GM13976 (cell line): ENCODE measurements around the gene ECI1.
"Not testable (repeated sequence)": the region's sequence is repeated elsewhere in the genome, so short reads cannot be mapped to it uniquely, and the experiment has no call there.

Experiments
- DNase-seq: peaks from one replicate; pipeline ENCODE4 v3.0.0; 2012; ENCODE audit warnings: low spot score
- in situ Hi-C: fragments of 300-500 bp; cut with MboI; formaldehyde crosslinking; loops from one replicate; pipeline ENCODE4 v1.12.0; 2022; ENCODE audit warnings: low sequenced_read_pairs, mixed read lengths, inconsistent platforms; ENCODE audit not compliant: unreplicated experiment
- TF ChIP-seq, protein P1 (sequence below): IDR thresholded peaks from 2 replicates; pipeline ENCODE4 v1.5.1; 2012; ENCODE audit warnings: borderline replicate concordance, mild to moderate bottlenecking; ENCODE audit not compliant: insufficient read depth; ENCODE audit errors: extremely low read depth, missing control alignments, control extremely low read depth

The ECI1 gene

GRCh38 chr16:2206780-2207433 is 44.5 kb downstream of the ECI1 start:
- TF ChIP-seq, protein P1, sequence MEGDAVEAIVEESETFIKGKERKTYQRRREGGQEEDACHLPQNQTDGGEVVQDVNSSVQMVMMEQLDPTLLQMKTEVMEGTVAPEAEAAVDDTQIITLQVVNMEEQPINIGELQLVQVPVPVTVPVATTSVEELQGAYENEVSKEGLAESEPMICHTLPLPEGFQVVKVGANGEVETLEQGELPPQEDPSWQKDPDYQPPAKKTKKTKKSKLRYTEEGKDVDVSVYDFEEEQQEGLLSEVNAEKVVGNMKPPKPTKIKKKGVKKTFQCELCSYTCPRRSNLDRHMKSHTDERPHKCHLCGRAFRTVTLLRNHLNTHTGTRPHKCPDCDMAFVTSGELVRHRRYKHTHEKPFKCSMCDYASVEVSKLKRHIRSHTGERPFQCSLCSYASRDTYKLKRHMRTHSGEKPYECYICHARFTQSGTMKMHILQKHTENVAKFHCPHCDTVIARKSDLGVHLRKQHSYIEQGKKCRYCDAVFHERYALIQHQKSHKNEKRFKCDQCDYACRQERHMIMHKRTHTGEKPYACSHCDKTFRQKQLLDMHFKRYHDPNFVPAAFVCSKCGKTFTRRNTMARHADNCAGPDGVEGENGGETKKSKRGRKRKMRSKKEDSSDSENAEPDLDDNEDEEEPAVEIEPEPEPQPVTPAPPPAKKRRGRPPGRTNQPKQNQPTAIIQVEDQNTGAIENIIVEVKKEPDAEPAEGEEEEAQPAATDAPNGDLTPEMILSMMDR, result no peak
- in situ Hi-C loops, result no loop called here

DNA sequence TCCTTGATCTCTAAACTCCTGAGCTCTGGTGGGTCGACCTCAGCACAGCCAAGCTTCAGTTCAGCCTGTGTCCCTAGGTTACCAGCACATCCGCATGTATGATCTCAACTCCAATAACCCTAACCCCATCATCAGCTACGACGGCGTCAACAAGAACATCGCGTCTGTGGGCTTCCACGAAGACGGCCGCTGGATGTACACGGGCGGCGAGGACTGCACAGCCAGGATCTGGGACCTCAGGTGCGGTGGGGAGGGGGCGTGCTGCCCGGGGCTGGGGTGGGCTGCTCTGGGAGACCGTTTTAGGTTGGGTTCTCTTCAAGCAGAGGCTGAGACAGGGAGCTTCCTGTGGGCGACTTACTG is 45.0 kb downstream of the ECI1 start:
- TF ChIP-seq, protein P1, result no peak
- DNase-seq, result no peak
- in situ Hi-C loops, result no loop called here

More at GRCh38 chr16:2206780-2207433, 44.5 kb downstream of the ECI1 start:
- DNase-seq, result no peak

DNA sequence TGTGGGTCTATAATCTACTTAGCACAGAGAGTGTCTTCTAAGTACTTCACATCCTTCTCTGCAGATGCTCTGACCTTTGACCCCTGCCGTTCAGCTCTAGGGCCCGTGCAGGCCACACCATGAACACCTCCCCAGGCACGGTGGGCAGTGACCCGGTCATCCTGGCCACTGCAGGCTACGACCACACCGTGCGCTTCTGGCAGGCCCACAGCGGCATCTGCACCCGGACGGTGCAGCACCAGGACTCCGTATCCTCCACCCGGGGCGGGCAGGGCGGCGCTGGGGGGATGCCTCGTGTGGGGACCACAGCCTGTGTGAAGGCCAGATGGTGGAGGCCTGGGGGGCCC is 45.4 kb downstream of the ECI1 start:
- no peak for DNase-seq
- TF ChIP-seq, protein P1, result no peak
- in situ Hi-C loops, result no loop called here

DNA sequence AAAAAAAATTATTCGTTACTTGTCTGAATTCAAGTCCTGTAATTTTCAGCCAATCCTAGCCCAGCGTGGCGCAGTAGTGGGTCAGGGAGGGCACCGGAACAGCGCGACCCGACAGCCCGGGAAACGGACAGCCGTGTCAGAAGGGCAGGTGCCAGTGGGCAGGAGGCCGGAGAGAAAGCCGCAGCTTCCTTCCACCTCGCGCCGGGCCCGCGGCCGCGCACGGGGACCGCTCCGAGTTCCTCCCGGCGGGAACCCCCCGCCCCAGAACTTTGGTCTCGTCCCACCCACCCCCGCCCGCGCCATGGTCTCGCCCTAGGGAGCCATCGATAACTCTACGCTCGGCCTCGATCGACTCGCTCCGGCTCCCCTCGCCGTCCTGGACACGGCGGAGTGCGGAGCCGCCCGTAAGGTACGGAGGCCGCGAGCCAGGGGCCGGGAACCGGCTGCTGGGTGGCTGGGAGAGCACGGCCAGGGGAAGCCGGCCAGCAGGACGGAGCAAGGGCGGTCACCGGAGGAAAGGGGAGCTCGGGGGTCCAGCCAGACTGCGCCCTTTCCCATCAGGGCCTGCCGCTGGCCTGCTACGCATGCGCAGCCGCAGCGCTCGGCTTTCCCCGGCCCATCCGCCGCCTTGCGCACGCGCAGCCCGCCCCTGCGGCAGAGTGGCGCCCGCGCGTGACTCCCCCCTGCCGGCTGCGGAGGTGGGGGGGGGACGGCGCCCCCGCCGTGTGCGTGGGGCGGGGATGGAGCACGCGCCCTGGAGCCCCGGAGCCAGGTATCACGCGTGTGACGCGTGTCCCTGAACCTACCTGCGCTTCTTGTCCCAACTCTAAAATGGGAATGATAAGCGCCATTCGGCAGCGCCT is 46.1 kb downstream of the ECI1 start, which contains the start of gene MLST8:
TSS of gene MLST8 (plus strand) at position 351 of the 863 bp plus-strand sequence. CDS start 632 bp downstream, outside the sequence.
- TF ChIP-seq, protein P1, result no peak
- in situ Hi-C loops, result no loop called here
- DNase-seq, result peak; percentile 99

GRCh38 chr16:2204416-2205103 is 46.8 kb downstream of the ECI1 start:
- TF ChIP-seq, protein P1, result no peak
- DNase-seq, result no peak
- in situ Hi-C loops, result no loop called here

DNA sequence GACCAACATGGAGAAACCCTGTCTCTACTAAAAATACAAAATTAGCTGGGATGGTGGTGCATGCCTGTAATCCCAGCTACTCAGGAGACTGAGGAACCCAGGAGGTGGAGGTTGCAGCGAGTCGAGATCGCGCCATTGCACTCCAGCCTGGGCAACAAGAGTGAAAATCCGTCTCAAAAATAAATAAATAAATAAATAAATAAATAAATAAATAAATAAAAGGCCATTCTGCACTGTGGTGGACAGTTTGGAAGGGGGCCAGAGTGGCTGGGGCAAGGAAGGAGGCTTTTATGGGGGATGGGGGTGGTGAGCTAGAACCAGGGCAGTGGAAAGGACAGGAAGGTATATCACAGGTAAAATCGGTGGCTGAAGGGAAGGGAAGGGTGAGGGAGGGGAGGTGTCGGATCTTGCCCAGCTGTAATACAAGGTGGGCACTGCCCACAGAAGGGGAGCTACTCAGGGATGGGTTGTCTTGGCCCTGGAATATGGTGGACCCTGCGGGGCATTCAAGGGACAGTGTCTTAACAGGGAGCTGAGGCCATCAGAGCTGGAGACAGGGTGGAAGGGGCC is 48.2 kb downstream of the ECI1 start:
- in situ Hi-C loops, DNase-seq: not testable (repeated sequence)
